GM12891 (cell line): Measurements from ENCODE around the gene DLG4.

ENCODE experiments used
- PAX5 ChIP-seq: IDR thresholded peaks from 2 replicates; pipeline ENCODE4 v1.6.1; 2011; ENCODE audit warnings: low read length, moderate library complexity, mild to moderate bottlenecking; ENCODE audit not compliant: insufficient read depth, severe bottlenecking
- POLR2A ChIP-seq: IDR thresholded peaks from 2 replicates; pipeline ENCODE4 v1.6.1; 2011; ENCODE audit warnings: low read depth, low read length, control low read depth
- POLR2AphosphoS5 ChIP-seq: IDR thresholded peaks from 2 replicates; pipeline ENCODE4 v1.6.1; 2011; ENCODE audit warnings: low read depth, low read length, control low read depth
- SPI1 ChIP-seq: IDR thresholded peaks from 2 replicates; pipeline ENCODE4 v1.6.1; 2011; ENCODE audit warnings: low read depth, low read length, control low read depth
- TAF1 ChIP-seq: IDR thresholded peaks from 2 replicates; pipeline ENCODE4 v1.6.1; 2011; ENCODE audit warnings: low read depth, low read length, control low read depth

GRCh38 chr17:7192271-7192937 lies 27.2 kb downstream of the DLG4 start:
- TF ChIP-seq POLR2A (no peak), POLR2AphosphoS5 (no peak), TAF1 (no peak), SPI1 (no peak), PAX5 (no peak)
